GM12878 (cell line): ENCODE data around the gene LRP1B.

Experiments
- BCL11A ChIP-seq: IDR thresholded peaks from 2 replicates; pipeline ENCODE4 v1.6.1; 2011; ENCODE audit warnings: low read depth, low read length
- SMAD5 ChIP-seq: IDR thresholded peaks from 2 replicates; pipeline ENCODE4 v1.6.1; 2016; ENCODE audit warnings: antibody characterized with exemption, low read depth
- SMC3 ChIP-seq: IDR thresholded peaks from 2 replicates; pipeline ENCODE4 v1.6.1; 2011; ENCODE audit warnings: low read length, improper control_type of control experiment, borderline replicate concordance
- SRF ChIP-seq, 2 experiments: IDR thresholded peaks; 2 replicates each; pipeline ENCODE4 v1.6.1; 2011; ENCODE audit warnings: low read depth in 2 of 2, low read length in 2 of 2, mild to moderate bottlenecking in 1 of 2, moderate library complexity in 1 of 2
- TF ChIP-seq, protein P1 (sequence below), 3 experiments: IDR thresholded peaks in 2 of 3; conservative IDR thresholded peaks in 1 of 3; 2 replicates each; pipeline ENCODE4 v1.5.1; 2011; ENCODE audit warnings: low read depth in 3 of 3, low read length in 3 of 3, mild to moderate bottlenecking in 3 of 3, control low read depth in 2 of 3, moderate library complexity in 2 of 3, inconsistent platforms in 1 of 3, mixed read lengths in 1 of 3; ENCODE audit not compliant: control insufficient read depth in 2 of 3, insufficient read depth in 1 of 3; ENCODE audit errors: extremely low read depth in 1 of 3
- TF ChIP-seq, protein P2 (sequence below): fragments of 450-650 bp; conservative IDR thresholded peaks from 2 replicates; pipeline ENCODE4 v1.6.1; 2017; ENCODE audit warnings: mild to moderate bottlenecking, moderate library complexity

DNA sequence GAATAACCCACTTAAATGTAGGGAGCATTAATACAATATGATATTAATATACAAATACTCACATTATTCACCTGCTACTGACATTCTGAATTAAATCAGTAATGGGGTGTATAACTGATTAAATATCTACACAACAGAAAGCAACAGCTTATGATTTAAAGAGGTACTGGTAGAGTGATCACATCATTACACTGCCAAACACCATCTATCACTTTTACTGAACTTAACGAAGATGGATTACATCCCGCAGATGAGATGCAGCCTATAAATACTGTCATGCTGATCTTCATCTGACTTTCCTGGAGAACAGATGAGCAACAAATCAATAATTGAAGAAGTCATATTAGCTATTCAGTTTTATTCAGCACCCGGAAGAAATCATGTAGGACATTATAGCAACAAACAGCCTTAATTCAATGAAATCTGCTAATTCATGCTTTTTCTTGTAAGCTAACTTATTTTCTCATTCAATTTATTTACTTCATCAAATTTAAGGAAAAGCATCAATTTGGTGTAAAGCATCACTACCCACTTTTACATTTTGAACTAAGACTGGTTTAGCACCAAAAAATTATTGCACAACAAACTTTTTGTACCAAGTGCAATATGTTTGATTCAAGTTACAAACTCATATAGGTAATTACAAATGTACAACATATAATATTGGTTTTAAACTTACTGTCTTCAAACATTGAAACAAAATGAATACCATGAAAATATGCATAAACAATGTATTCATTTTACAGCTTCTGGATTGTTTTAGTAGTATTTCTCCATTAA, 1509.0 kb downstream of the LRP1B start:
- no peak for TF ChIP-seq SMC3
- TF ChIP-seq SRF (IDR thresholded peaks at IDR 0.05; ENCODE audit: low read depth in 2 of 2, low read length in 2 of 2) = no peak
- no peak for TF ChIP-seq BCL11A
- TF ChIP-seq, protein P1, sequence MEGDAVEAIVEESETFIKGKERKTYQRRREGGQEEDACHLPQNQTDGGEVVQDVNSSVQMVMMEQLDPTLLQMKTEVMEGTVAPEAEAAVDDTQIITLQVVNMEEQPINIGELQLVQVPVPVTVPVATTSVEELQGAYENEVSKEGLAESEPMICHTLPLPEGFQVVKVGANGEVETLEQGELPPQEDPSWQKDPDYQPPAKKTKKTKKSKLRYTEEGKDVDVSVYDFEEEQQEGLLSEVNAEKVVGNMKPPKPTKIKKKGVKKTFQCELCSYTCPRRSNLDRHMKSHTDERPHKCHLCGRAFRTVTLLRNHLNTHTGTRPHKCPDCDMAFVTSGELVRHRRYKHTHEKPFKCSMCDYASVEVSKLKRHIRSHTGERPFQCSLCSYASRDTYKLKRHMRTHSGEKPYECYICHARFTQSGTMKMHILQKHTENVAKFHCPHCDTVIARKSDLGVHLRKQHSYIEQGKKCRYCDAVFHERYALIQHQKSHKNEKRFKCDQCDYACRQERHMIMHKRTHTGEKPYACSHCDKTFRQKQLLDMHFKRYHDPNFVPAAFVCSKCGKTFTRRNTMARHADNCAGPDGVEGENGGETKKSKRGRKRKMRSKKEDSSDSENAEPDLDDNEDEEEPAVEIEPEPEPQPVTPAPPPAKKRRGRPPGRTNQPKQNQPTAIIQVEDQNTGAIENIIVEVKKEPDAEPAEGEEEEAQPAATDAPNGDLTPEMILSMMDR (IDR thresholded peaks at IDR 0.05 in 2 of 3, conservative IDR thresholded peaks at IDR 0.05 in 1 of 3; ENCODE audit: control insufficient read depth in 2 of 3, extremely low read depth in 1 of 3, insufficient read depth in 1 of 3, low read depth in 3 of 3, low read length in 3 of 3) = no peak
- TF ChIP-seq, protein P2, sequence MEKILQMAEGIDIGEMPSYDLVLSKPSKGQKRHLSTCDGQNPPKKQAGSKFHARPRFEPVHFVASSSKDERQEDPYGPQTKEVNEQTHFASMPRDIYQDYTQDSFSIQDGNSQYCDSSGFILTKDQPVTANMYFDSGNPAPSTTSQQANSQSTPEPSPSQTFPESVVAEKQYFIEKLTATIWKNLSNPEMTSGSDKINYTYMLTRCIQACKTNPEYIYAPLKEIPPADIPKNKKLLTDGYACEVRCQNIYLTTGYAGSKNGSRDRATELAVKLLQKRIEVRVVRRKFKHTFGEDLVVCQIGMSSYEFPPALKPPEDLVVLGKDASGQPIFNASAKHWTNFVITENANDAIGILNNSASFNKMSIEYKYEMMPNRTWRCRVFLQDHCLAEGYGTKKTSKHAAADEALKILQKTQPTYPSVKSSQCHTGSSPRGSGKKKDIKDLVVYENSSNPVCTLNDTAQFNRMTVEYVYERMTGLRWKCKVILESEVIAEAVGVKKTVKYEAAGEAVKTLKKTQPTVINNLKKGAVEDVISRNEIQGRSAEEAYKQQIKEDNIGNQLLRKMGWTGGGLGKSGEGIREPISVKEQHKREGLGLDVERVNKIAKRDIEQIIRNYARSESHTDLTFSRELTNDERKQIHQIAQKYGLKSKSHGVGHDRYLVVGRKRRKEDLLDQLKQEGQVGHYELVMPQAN = no peak
- no peak for TF ChIP-seq SMAD5
